22Rv1 (cell line): ENCODE data around the gene OR4Q2.

Experiments used
- ZFX ChIP-seq: fragments of 450-650 bp; IDR thresholded peaks from 2 replicates; pipeline ENCODE4 v1.6.1; 2017; ENCODE audit warnings: antibody characterized with exemption, borderline replicate concordance
- TF ChIP-seq, protein P1 (sequence below): fragments of 450-650 bp; IDR thresholded peaks from 2 replicates; pipeline ENCODE4 v1.5.1; 2017; ENCODE audit warnings: mild to moderate bottlenecking

DNA sequence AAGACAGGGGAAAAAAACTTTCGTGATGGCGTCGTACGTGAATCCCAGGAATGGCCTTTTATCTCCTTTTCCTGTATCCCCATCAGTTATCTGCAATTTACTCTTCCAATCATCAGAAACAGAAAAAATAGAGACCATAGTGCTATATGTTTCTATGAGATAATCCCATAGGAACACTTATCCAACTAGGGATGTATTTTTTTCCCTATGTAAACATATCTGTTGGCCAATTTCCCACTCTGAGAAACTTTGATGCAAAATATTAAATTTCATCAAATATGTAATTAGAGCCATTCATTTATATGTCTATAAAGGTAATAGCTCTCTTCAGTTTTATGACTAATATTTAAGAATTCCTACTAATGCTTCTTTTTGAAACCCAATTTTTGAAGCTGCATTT lies 34.0 kb downstream of the OR4Q2 start, which contains the start of gene OR4K13:
- TF ChIP-seq, protein P1, sequence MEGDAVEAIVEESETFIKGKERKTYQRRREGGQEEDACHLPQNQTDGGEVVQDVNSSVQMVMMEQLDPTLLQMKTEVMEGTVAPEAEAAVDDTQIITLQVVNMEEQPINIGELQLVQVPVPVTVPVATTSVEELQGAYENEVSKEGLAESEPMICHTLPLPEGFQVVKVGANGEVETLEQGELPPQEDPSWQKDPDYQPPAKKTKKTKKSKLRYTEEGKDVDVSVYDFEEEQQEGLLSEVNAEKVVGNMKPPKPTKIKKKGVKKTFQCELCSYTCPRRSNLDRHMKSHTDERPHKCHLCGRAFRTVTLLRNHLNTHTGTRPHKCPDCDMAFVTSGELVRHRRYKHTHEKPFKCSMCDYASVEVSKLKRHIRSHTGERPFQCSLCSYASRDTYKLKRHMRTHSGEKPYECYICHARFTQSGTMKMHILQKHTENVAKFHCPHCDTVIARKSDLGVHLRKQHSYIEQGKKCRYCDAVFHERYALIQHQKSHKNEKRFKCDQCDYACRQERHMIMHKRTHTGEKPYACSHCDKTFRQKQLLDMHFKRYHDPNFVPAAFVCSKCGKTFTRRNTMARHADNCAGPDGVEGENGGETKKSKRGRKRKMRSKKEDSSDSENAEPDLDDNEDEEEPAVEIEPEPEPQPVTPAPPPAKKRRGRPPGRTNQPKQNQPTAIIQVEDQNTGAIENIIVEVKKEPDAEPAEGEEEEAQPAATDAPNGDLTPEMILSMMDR, result no peak
- TF ChIP-seq ZFX, result no peak
